Islet of Langerhans (tissue), 1 donor: ENCODE results near the gene GAB2.
"Not testable (repeated sequence)": the region's sequence is repeated elsewhere in the genome, so short reads cannot be mapped to it uniquely, and the experiment has no call there.

Experiments
- FAIRE-seq: peaks from one replicate; lab custom pipeline; 2011; peaks lifted over from hg19 to GRCh38; lab: Jason Lieb, UNC

Gene GAB2

GRCh38 chr11:78244546-78245255 is 172.9 kb downstream of the GAB2 start:
- no peak for FAIRE-seq

DNA sequence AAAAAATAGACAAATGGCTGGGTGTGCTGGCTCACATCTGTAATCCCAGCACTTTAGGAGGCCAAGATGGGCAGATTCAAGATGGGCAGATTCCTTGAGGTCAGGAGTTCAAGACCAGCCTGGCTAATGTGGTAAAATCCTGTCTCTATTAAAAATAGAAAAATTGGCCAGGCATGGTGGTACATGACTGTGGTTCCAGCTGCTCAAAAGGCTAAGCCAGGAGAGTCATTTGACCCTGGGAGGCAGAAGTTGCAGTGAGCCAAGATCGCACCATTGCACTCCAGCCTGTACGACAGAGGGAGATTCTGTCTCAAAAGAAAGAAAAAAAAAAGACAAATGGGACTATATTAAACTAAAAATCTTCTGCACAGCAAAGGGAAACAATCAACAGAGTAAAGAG is 173.5 kb downstream of the GAB2 start:
- no peak for FAIRE-seq

GRCh38 chr11:78241475-78241874 is 176.1 kb downstream of the GAB2 start:
- no peak for FAIRE-seq

DNA sequence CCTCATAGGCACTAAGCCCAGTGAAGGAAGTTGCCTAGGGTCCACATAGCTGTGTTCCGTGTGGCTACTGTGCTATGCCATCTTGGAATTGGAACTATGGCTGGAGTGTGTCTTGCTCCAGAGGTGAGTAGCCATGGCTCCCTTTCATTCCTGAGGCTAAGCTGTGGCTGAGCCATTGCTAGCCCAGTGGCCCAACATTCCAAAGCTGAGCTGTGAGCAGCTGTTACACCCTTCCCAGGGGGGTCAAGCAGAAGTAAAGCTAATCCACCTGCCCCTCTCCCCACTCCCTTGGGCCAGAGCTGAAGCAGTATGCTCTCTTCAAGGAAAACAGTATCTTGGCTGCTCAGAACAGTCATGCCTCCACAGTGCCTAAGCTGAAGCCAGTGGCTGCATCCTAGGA is 177.8 kb downstream of the GAB2 start:
- FAIRE-seq: no peak

- no peak for FAIRE-seq
These were observed 180.2 kb downstream of the GAB2 start for GRCh38 chr11:78237293-78238046.

- no peak for FAIRE-seq
These were observed 183.6 kb downstream of the GAB2 start for GRCh38 chr11:78234006-78234405.

DNA sequence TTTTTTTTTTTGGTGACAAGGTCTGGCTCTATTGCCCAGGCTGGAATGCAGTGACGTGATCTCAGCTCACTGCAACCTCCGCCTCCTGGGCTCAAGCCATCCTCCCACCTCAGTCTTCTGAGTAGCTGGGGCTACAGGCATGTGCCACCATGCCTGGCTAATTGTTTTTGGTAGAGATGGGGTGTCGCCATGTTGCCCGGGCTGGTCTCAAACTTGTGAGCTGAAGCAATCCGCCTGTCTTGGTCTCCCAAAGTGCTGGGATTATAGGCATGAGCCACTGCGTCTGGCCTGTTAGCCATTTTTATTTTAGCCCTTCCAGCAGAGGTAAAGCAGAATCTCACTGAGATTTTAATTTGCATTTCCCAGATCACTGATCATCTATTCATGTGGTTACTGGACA is 184.6 kb downstream of the GAB2 start:
- not testable (repeated sequence) for FAIRE-seq

DNA sequence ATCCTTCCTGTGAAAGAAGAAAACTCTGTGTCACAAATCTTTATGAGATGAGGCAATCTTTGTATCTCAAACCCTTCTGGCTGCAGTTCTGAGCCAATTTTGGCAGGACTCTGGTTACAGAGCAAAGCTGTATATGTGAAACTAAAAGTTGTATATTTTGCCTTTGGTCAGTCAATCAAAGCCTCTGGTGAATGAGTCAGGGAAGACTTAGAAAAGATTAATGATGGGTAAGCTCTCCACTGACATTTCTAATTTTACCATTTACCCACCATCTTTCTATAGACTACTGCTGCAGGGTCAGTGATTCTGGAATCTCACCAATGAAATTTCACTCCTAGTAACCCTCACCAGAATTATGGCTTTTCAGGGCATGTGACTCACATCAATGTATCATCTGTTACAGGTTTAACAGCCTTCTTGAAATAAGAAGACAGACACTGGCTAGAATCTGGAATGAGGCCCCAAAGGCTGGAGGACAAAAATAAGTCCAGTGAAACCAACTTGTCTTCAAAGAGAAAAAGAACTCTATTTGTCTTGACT is 185.6 kb downstream of the GAB2 start:
- FAIRE-seq: no peak

- FAIRE-seq: no peak
These were observed 187.3 kb downstream of the GAB2 start for GRCh38 chr11:78230161-78230877.

GRCh38 chr11:78229106-78229505 is 188.5 kb downstream of the GAB2 start:
- FAIRE-seq: no peak

DNA sequence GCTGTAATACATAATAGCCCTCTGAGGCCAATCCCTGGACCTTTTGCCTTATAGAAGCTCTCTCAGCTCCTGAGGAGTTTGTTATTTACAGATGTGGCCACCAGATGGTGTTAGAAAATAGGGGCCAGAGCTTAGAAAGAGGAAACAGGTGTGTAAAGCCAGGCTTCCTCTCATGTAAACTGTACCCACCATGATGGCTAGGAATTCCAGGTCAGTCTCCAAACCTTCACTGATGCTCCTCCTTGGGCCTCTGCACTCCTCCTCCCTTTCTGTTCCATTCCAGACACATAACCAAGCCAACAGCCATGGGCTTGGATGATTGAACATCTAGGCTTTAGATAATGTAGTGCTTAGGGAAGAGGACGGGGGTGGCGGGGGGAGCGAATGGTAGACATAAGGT is 189.2 kb downstream of the GAB2 start:
- FAIRE-seq: peak; percentile 21

- FAIRE-seq: no peak
These were observed 189.7 kb downstream of the GAB2 start for GRCh38 chr11:78227921-78228320.

GRCh38 chr11:78226684-78227680 is 190.6 kb downstream of the GAB2 start:
- FAIRE-seq: no peak

- FAIRE-seq: no peak
These were observed 192.7 kb downstream of the GAB2 start for GRCh38 chr11:78224906-78225420.

GRCh38 chr11:78224506-78224905 is 193.1 kb downstream of the GAB2 start:
- FAIRE-seq: no peak

DNA sequence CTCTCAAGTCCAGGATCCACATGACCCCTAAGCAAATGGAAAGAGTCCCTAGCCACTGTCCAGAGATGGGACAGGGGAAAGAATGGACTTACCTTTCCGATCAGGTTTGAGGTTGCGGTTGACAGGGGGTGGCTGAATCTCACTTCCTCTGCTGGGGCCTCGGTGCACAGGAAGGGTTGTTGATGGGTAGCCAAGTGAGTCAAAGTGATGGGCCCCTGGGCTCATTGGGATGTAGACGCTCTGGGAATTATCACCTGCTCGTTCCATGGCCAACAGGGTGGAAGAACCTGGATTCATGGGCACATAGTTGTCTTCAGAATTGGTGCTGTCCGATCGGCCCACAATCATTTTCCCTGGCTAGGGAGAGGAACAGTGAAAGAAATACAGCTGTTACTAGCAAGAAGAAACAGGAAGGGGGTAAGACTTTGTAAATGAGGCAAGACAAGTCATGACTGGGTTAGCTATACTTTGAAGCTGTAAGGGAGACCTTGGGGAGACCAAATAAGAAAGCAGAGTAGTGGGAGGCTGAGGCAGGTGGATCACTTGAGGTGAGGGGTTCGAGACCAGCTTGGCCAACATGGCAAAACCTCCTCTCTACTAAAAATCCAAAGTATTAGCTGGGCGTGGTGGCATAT is 194.2 kb downstream of the GAB2 start:
- FAIRE-seq: no peak

- FAIRE-seq: not testable (repeated sequence)
These were observed 194.9 kb downstream of the GAB2 start for GRCh38 chr11:78222726-78223125.

GRCh38 chr11:78221396-78222315 is 196.0 kb downstream of the GAB2 start:
- FAIRE-seq: no peak

DNA sequence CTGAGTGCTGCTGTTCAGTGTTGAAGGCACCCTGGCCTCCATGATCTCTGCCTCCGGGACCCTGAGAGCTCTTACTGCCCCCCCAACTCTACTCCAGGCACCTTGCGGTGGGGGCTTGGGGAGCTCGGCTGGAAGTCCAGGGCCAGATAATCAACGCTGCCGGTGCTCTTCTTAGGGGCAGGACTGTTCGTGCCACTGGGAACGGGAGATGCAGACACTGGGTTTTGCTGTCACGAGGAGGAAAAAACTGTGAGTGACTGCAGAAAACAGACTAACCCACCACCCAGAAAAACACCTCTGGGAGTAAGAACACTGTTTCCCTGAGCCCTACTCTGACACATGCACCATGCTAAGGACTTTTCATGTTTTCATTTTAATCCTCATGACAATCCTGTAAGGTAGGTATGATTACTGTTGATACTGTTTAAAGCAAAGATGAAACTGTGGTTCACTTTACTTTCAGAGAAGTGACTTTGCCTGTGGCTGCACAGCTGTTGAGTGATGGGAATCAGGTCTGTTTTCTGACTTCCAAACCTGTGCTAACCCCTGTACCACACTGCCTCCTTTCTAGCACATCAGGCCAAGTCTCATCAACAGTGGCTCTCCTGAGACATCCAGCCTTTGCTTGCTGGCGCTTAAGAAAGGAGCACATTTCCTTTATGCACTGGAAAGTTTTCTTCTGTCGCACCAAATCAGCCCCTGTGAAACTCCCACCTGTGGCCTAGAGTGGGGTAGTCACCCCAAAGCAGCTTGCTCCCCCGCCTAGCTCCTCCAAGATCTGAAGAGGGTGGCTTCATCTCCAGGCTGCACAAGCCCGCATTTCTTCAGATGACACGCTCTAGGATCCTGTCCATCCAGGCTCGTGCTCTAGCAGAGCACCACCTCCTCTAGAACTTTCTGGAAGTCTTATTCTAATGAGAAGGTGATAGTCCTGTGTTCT is 197.1 kb downstream of the GAB2 start:
- FAIRE-seq: no peak
